Type B pancreatic cell (in vitro differentiated cells): ENCODE data around the gene STC2. TPM values are rescaled to one million over a fixed set of nuclear protein-coding genes. Genes with fewer than 3 reads are reported as not detected.
A peak's percentile ranks its signal among the peaks of the same experiment; 100 is the strongest.

Experiments
- DNase-seq: peaks from one replicate; pipeline ENCODE4 v3.0.0; 2021; ENCODE audit warnings: mixed read lengths; ENCODE audit not compliant: unreplicated experiment; ENCODE audit errors: extremely low spot score
- H3K27ac Mint-ChIP-seq: 2 replicates; pipeline ENCODE4 v1.8.0; 2021; ENCODE audit warnings: mild to moderate bottlenecking, mixed read lengths
- H3K27me3 Mint-ChIP-seq: 2 replicates; pipeline ENCODE4 v1.8.0; 2021; ENCODE audit warnings: mixed read lengths
- H3K36me3 Mint-ChIP-seq: 2 replicates; pipeline ENCODE4 v1.8.0; 2021; ENCODE audit warnings: mixed read lengths
- H3K4me1 Mint-ChIP-seq: one replicate; pipeline ENCODE4 v1.8.0; 2021; ENCODE audit warnings: mixed read lengths; ENCODE audit not compliant: unreplicated experiment
- H3K4me3 Mint-ChIP-seq: 2 replicates; pipeline ENCODE4 v1.8.0; 2021; ENCODE audit warnings: mild to moderate bottlenecking, mixed read lengths
- H3K9me3 Mint-ChIP-seq: 2 replicates; pipeline ENCODE4 v1.8.0; 2021; ENCODE audit warnings: mixed read lengths
- CTCF ChIP-seq: fragments of 200-600 bp; sonication (generic); conservative IDR thresholded peaks from 2 replicates; pipeline ENCODE4 v1.5.0; 2021; ENCODE audit warnings: antibody characterized with exemption, mild to moderate bottlenecking
- total RNA-seq: library from RNA; stranded (reverse); gene quantifications from 2 replicates; pipeline ENCODE4 v1.2.1, GENCODE V29; 2021; ENCODE audit warnings: low replicate concordance

STC2 gene
- total RNA-seq, 1 donor from 2014 or later = 25.7 TPM

GRCh38 chr5:173331287-173331686, 3.1 kb upstream of the STC2 start:
- H3K4me1 Mint-ChIP-seq = peaks cover 21% of the 10 kb centered on the region
- DNase-seq = no peak
- H3K27ac Mint-ChIP-seq = peak overlapping the region; percentile 35
- H3K9me3 Mint-ChIP-seq = no peaks in the 10 kb centered on the region
- H3K27me3 Mint-ChIP-seq = peaks cover 43% of the 10 kb centered on the region
- no peaks in the 10 kb centered on the region for H3K36me3 Mint-ChIP-seq
- H3K4me3 Mint-ChIP-seq = peak overlapping the region; percentile 61
- no peak for TF ChIP-seq CTCF

- peak overlapping the region; percentile 77 for H3K27ac Mint-ChIP-seq
- no peaks in the 10 kb centered on the region for H3K9me3 Mint-ChIP-seq
- peaks cover 3% of the 10 kb centered on the region for H3K36me3 Mint-ChIP-seq
- DNase-seq = no peak
- peaks cover 25% of the 10 kb centered on the region for H3K4me1 Mint-ChIP-seq
- no peak for TF ChIP-seq CTCF
- H3K4me3 Mint-ChIP-seq = peak overlapping the region; percentile 81
- peaks cover 49% of the 10 kb centered on the region for H3K27me3 Mint-ChIP-seq
These were observed 2.4 kb upstream of the STC2 start for GRCh38 chr5:173330338-173331206.

- H3K27me3 Mint-ChIP-seq = peaks cover 58% of the 10 kb centered on the region
- peak overlapping the region; percentile 97 for H3K27ac Mint-ChIP-seq
- peak overlapping the region; percentile 99 for H3K4me3 Mint-ChIP-seq
- no peak for TF ChIP-seq CTCF
- DNase-seq = no peak
- peaks cover 11% of the 10 kb centered on the region for H3K36me3 Mint-ChIP-seq
- no peaks in the 10 kb centered on the region for H3K9me3 Mint-ChIP-seq
- peaks cover 27% of the 10 kb centered on the region for H3K4me1 Mint-ChIP-seq
These were observed 1.5 kb upstream of the STC2 start for GRCh38 chr5:173329491-173330337.

- H3K9me3 Mint-ChIP-seq = no peaks in the 10 kb centered on the region
- H3K27me3 Mint-ChIP-seq = peaks cover 59% of the 10 kb centered on the region
- TF ChIP-seq CTCF = no peak
- H3K4me3 Mint-ChIP-seq = peak overlapping the region; percentile 99
- H3K36me3 Mint-ChIP-seq = peaks cover 14% of the 10 kb centered on the region
- H3K4me1 Mint-ChIP-seq = peaks cover 30% of the 10 kb centered on the region
- no peak for DNase-seq
- H3K27ac Mint-ChIP-seq = peak overlapping the region; percentile 97
These were observed 753 bp upstream of the STC2 start for GRCh38 chr5:173328844-173329490.

GRCh38 chr5:173327084-173327947, 898 bp downstream of the STC2 start:
- H3K4me3 Mint-ChIP-seq = peak overlapping the region; percentile 99
- no peak for TF ChIP-seq CTCF
- no peaks in the 10 kb centered on the region for H3K9me3 Mint-ChIP-seq
- H3K27me3 Mint-ChIP-seq = peaks cover 63% of the 10 kb centered on the region
- no peak for DNase-seq
- H3K36me3 Mint-ChIP-seq = peaks cover 23% of the 10 kb centered on the region
- peak overlapping the region; percentile 85 for H3K27ac Mint-ChIP-seq
- H3K4me1 Mint-ChIP-seq = peaks cover 35% of the 10 kb centered on the region
